HEK293T (cell line): ENCODE results near the gene CDK5R1.

ENCODE experiments used
- ARNT ChIP-seq: fragments of 450-650 bp; IDR thresholded peaks from 2 replicates; pipeline ENCODE4 v1.6.1; 2017; ENCODE audit warnings: mild to moderate bottlenecking
- BHLHE40 ChIP-seq: fragments of 450-650 bp; IDR thresholded peaks from 2 replicates; pipeline ENCODE4 v1.6.1; 2016; ENCODE audit warnings: mild to moderate bottlenecking, moderate library complexity, borderline replicate concordance
- CTBP1 ChIP-seq: fragments of 450-650 bp; IDR thresholded peaks from 2 replicates; pipeline ENCODE4 v1.6.1; 2016; ENCODE audit warnings: borderline replicate concordance
- ELF4 ChIP-seq: fragments of 450-650 bp; IDR thresholded peaks from 2 replicates; pipeline ENCODE4 v1.6.1; 2017; ENCODE audit warnings: antibody characterized with exemption
- FOXA1 ChIP-seq: fragments of 450-650 bp; IDR thresholded peaks from 2 replicates; pipeline ENCODE4 v1.6.1; 2016; ENCODE audit warnings: mild to moderate bottlenecking
- FOXK2 ChIP-seq: fragments of 450-650 bp; IDR thresholded peaks from 2 replicates; pipeline ENCODE4 v1.6.1; 2016; ENCODE audit warnings: mild to moderate bottlenecking
- FOXM1 ChIP-seq: fragments of 450-650 bp; IDR thresholded peaks from 2 replicates; pipeline ENCODE4 v1.6.1; 2017; ENCODE audit warnings: mild to moderate bottlenecking, borderline replicate concordance
- HDGF ChIP-seq: fragments of 450-650 bp; IDR thresholded peaks from 2 replicates; pipeline ENCODE4 v1.6.1; 2017; ENCODE audit warnings: antibody characterized with exemption, borderline replicate concordance
- NFRKB ChIP-seq: fragments of 450-650 bp; IDR thresholded peaks from 2 replicates; pipeline ENCODE4 v1.6.1; 2016; ENCODE audit warnings: mild to moderate bottlenecking, moderate library complexity
- SP1 ChIP-seq: fragments of 450-650 bp; IDR thresholded peaks from 2 replicates; pipeline ENCODE4 v1.6.1; 2017
- SUZ12 ChIP-seq: fragments of 450-650 bp; IDR thresholded peaks from 2 replicates; pipeline ENCODE4 v1.6.1; 2016; ENCODE audit warnings: mild to moderate bottlenecking
- TARDBP ChIP-seq: fragments of 450-650 bp; IDR thresholded peaks from 2 replicates; pipeline ENCODE4 v1.6.1; 2016
- TF ChIP-seq, protein P1 (sequence below): fragments of 450-650 bp; IDR thresholded peaks from 2 replicates; pipeline ENCODE4 v1.6.1; 2016

- no peak for TF ChIP-seq SP1
- TF ChIP-seq, protein P1, sequence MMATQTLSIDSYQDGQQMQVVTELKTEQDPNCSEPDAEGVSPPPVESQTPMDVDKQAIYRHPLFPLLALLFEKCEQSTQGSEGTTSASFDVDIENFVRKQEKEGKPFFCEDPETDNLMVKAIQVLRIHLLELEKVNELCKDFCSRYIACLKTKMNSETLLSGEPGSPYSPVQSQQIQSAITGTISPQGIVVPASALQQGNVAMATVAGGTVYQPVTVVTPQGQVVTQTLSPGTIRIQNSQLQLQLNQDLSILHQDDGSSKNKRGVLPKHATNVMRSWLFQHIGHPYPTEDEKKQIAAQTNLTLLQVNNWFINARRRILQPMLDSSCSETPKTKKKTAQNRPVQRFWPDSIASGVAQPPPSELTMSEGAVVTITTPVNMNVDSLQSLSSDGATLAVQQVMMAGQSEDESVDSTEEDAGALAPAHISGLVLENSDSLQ = no peak
- TF ChIP-seq FOXK2 = no peak
- TF ChIP-seq FOXA1 = no peak
- TF ChIP-seq HDGF = no peak
- TF ChIP-seq FOXM1 = no peak
- no peak for TF ChIP-seq BHLHE40
- no peak for TF ChIP-seq CTBP1
- no peak for TF ChIP-seq ARNT
- no peak for TF ChIP-seq TARDBP
- TF ChIP-seq ELF4 = no peak
- no peak for TF ChIP-seq NFRKB
- no peak for TF ChIP-seq SUZ12
Observed at GRCh38 chr17:32528825-32529224, 42.0 kb downstream of the CDK5R1 start.
